Left kidney (tissue), 2 donors: ENCODE data around the gene ZNF407. TPM values are rescaled to one million over a fixed set of nuclear protein-coding genes. Genes with fewer than 3 reads are reported as not detected.

Experiments
- DNase-seq: peaks from one replicate; pipeline ENCODE4 v3.0.0-alpha.2; 2013
- polyA plus RNA-seq: library from polyadenylated mRNA; unstranded; fragments of 120-200 nt; gene quantifications from one replicate; pipeline ENCODE4 v1.2.1, GENCODE V29; 2013; ENCODE audit not compliant: insufficient read length

The ZNF407 gene
- polyA plus RNA-seq, 1 donor = 11.4 TPM

GRCh38 chr18:74876630-74877243 is 279.1 kb downstream of the ZNF407 start:
- no peak for DNase-seq

GRCh38 chr18:74878267-74878666 is 280.6 kb downstream of the ZNF407 start:
- no peak for DNase-seq

GRCh38 chr18:74880706-74881278 is 283.1 kb downstream of the ZNF407 start:
- DNase-seq = no peak

GRCh38 chr18:74892066-74892627 is 294.5 kb downstream of the ZNF407 start:
- DNase-seq = no peak

- no peak for DNase-seq
These were observed 298.0 kb downstream of the ZNF407 start for GRCh38 chr18:74895686-74896085.

- peak; percentile 34 for DNase-seq
These were observed 298.8 kb downstream of the ZNF407 start for GRCh38 chr18:74896390-74896991.

- DNase-seq = no peak
These were observed 300.4 kb downstream of the ZNF407 start for GRCh38 chr18:74897971-74898657.

- DNase-seq = no peak
These were observed 301.3 kb downstream of the ZNF407 start for GRCh38 chr18:74898965-74899364.

GRCh38 chr18:74899554-74899953 is 301.9 kb downstream of the ZNF407 start:
- DNase-seq = peak; percentile 36

GRCh38 chr18:74901362-74902146 is 303.9 kb downstream of the ZNF407 start:
- DNase-seq = no peak

GRCh38 chr18:74902147-74902455 is 304.4 kb downstream of the ZNF407 start:
- DNase-seq = no peak

GRCh38 chr18:74905247-74905646 is 307.6 kb downstream of the ZNF407 start:
- DNase-seq = no peak

- DNase-seq = no peak
These were observed 308.5 kb downstream of the ZNF407 start for GRCh38 chr18:74906184-74906583.

- no peak for DNase-seq
These were observed 316.5 kb downstream of the ZNF407 start for GRCh38 chr18:74914052-74914591.

- no peak for DNase-seq
These were observed 317.0 kb downstream of the ZNF407 start for GRCh38 chr18:74914648-74915047.

- DNase-seq = no peak
These were observed 319.2 kb downstream of the ZNF407 start for GRCh38 chr18:74916773-74917393.

GRCh38 chr18:74918276-74918790 is 320.7 kb downstream of the ZNF407 start:
- DNase-seq = no peak

- no peak for DNase-seq
These were observed 323.6 kb downstream of the ZNF407 start for GRCh38 chr18:74921057-74921820.

GRCh38 chr18:74926051-74926450 is 328.4 kb downstream of the ZNF407 start:
- DNase-seq = no peak

- no peak for DNase-seq
These were observed 330.7 kb downstream of the ZNF407 start for GRCh38 chr18:74928194-74928968.
